Ascending aorta (tissue), 2 donors: Measurements from ENCODE around the gene PIGO. TPM values are rescaled to one million over a fixed set of nuclear protein-coding genes. Genes with fewer than 3 reads are reported as not detected.
A peak's percentile ranks its signal among the peaks of the same experiment; 100 is the strongest.

ENCODE experiments used
- DNase-seq, 2 donors: peaks; one replicate each; pipeline ENCODE4 v3.0.0-alpha.2; 2019; ENCODE audit warnings: low spot score in 2 of 2
- H3K27ac ChIP-seq, 2 donors: fragments of 200-600 bp; sonication (generic); one replicate each; pipeline ENCODE4 v1.5.1; 2016 to 2017; ENCODE audit warnings: mild to moderate bottlenecking in 1 of 2
- H3K27me3 ChIP-seq: fragments of 200-600 bp; sonication (generic); one replicate; pipeline ENCODE4 v1.5.1; 2017
- H3K36me3 ChIP-seq, 2 donors: fragments of 200-600 bp; sonication (generic); one replicate each; pipeline ENCODE4 v1.5.1; 2016
- H3K4me1 ChIP-seq, 2 donors: fragments of 200-600 bp; sonication (generic); one replicate each; pipeline ENCODE4 v1.5.1; 2016 to 2017; ENCODE audit warnings: mild to moderate bottlenecking in 1 of 2
- H3K4me3 ChIP-seq, 2 donors: fragments of 200-600 bp; sonication (generic); one replicate each; pipeline ENCODE4 v1.5.1; 2016 to 2017; ENCODE audit warnings: mild to moderate bottlenecking in 1 of 2
- H3K9me3 ChIP-seq, 2 donors: fragments of 200-600 bp; sonication (generic); one replicate each; pipeline ENCODE4 v1.5.1; 2016
- CTCF ChIP-seq, 3 experiments: fragments of 200-600 bp in 2 of 3; fragments of 450-650 bp in 1 of 3; sonication (generic) in 2 of 3; IDR thresholded peaks; one replicate each; pipeline ENCODE4 v1.5.1; 2016 to 2019; ENCODE audit warnings: antibody characterized with exemption in 3 of 3, mild to moderate bottlenecking in 1 of 3, moderate library complexity in 1 of 3
- intact Hi-C: fragments of 100-400 bp; cut with DNase I; formaldehyde crosslinking; loops from one replicate; pipeline ENCODE4 v1.15.1; 2023
- total RNA-seq: library from RNA; depleted of rRNA; stranded (reverse); fragments of >200 nt; gene quantifications from one replicate; pipeline ENCODE4 v1.1.0, GENCODE V29; 2016

The PIGO gene
- total RNA-seq, 1 donor from 2014 or later: 2.4 TPM

- TF ChIP-seq CTCF (IDR thresholded peaks at IDR 0.05): no peak
- Histone ChIP-seq H3K9me3 (no peaks in the 10 kb centered on the region), H3K27ac (no peak overlapping the region), H3K36me3 (peaks cover 40 to 60% of the 10 kb centered on the region in 2 donors), H3K4me3 (no peak overlapping the region), H3K27me3 (no peaks in the 10 kb centered on the region), H3K4me1 (peaks cover 6 to 17% of the 10 kb centered on the region in 2 donors)
- intact Hi-C loops: no loop called here
- DNase-seq: no peak
Observed at GRCh38 chr9:35105126-35105525, 8.7 kb upstream of the PIGO start.

DNA sequence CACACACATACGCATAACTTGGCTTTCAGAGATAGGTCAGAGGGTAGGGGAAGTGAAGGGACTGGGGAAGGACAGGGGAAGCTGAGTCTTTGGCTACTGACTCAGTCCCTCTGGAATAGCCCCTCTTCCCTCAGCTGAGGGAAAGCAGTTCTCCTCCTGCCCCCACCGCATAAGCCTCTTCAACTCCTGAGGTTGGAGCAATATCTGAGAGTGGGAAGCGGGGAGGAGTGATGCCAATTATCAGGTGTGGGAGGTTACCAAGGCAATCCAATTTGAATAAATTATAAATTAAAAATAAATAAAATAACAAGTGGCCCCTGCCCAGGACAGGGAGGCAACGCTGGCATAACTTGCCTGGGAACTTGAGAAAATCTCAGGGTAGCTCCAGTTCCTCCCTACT lies 8.2 kb upstream of the PIGO start:
- Histone ChIP-seq H3K36me3 (peaks cover 43 to 65% of the 10 kb centered on the region in 2 donors), H3K4me1 (peaks cover 4 to 12% of the 10 kb centered on the region in 2 donors), H3K27ac (no peak overlapping the region), H3K27me3 (no peaks in the 10 kb centered on the region), H3K9me3 (no peaks in the 10 kb centered on the region), H3K4me3 (no peak overlapping the region)
- TF ChIP-seq CTCF (IDR thresholded peaks at IDR 0.05): no peak
- intact Hi-C loops: no loop called here
- DNase-seq: no peak

DNA sequence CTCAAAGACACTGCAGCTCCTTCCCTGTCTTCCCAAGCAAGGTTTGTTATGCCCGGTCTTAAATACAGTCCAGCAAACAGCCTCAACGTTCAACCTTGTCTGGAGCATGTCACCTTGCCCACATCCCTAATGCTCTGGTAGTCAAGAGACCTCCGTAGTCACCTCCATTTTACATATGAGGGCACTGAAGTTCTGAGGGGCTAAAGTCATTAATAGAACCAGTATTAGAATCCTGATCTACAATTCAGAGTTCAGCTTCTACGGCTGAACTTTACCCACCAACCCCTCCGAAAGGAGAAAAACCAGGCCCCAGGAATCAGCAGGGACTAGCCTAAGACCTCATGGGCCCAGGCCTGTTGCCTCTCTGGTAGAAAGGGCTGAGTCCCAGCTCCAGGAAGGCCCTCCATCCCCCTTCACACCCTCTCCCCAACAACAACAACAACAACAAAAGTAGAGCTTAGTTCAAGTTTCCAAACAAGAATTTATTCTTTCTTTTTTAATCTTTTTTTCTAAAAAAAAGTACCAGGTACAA lies 7.3 kb upstream of the PIGO start:
- Histone ChIP-seq H3K9me3 (no peaks in the 10 kb centered on the region), H3K27me3 (no peaks in the 10 kb centered on the region), H3K4me3 (peak overlapping the region in 1 of 2 donors; percentile 71), H3K36me3 (peaks cover 43 to 65% of the 10 kb centered on the region in 2 donors), H3K4me1 (peaks cover 4 to 12% of the 10 kb centered on the region in 2 donors), H3K27ac (peak overlapping the region; percentile 81 to 90)
- no peak for DNase-seq
- intact Hi-C loops: loop anchor here (1.0 to 2.0 kb wide), 2 partner anchors 8 to 115 kb away; partner anchors contain the start of gene DNAJB5
- TF ChIP-seq CTCF (IDR thresholded peaks at IDR 0.05): no peak

DNA sequence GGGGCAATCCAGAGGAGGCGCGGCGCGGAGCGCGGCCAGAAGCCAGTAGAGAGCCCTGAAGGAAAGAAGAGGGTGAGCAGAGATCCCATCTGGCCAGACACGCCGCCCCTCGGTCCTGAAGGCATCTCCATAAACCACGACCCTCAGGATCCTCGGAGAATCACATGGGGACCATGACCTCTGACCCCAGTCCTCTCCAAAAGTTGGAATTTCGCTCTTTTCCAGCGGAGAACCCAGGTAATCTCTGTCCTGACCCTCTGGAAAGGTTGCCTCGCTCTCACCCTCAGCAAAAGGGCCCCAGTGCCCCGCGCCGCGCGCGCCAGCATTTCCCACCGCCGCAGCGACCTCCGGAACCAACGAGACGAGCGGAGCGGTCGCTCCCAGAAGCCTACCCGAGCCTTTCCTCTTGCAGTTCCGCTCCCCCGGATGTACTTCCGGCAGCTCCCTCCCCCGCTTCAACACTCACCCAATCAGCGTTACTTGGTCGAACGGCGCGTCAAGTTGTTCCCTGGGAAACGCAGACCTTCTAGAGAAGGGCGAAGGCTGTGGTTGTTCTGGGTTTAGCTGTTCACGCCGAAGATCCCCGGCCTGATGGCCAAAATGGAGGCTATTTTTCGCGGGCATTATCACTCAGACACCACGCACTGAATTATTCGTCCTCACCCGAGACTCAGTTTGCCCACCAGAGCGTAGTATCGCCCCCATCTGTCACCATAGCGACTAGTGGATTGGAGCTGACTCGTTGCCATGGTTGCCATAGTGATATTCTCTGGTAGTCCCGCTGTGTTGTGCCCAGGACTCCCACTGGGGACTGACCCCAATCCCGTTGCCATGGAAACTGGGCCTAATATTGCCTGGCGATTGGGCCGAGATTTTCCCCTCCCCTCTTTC lies 6.6 kb upstream of the PIGO start, which contains the start of gene STOML2:
TSS of gene STOML2 (minus strand) at position 363 of the 891 bp plus-strand sequence. CDS start at position 326, 37 bp downstream.
- Histone ChIP-seq H3K4me3 (peak within 1 kb of the TSS; percentile 71 to 78), H3K27ac (peak within 1 kb of the TSS; percentile 81 to 90), H3K4me1 (peaks cover 4 to 12% of the 10 kb centered on the region in 2 donors), H3K27me3 (no peaks in the 10 kb centered on the region), H3K9me3 (no peaks in the 10 kb centered on the region), H3K36me3 (peaks cover 36 to 58% of the 10 kb centered on the region in 2 donors)
- no peak for TF ChIP-seq CTCF (IDR thresholded peaks at IDR 0.05)
- DNase-seq: peak; percentile 84 to 96
- intact Hi-C loops: loop anchor here (1.0 to 2.0 kb wide), 2 partner anchors 8 to 114 kb away; partner anchors contain the start of gene DNAJB5

DNA sequence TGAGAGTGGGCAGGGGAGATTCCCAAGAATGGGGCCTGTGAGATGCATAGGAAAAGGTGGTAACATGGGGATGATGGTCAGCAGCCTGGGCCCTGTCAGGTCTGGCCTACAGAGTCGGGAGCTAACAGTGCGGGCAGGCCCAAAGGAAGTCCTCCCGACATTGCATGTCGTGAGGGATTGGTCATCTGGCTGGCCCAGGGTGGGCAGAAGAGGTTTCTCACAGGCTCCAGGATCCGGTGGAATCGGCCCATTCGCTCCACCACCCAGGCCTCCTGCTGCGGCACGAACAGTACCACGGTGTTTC lies 6.0 kb upstream of the PIGO start:
- Histone ChIP-seq H3K27ac (peak overlapping the region; percentile 81 to 90), H3K36me3 (peaks cover 30 to 52% of the 10 kb centered on the region in 2 donors), H3K4me1 (peaks cover 4 to 12% of the 10 kb centered on the region in 2 donors), H3K4me3 (peak overlapping the region; percentile 71 to 78), H3K9me3 (no peaks in the 10 kb centered on the region), H3K27me3 (no peaks in the 10 kb centered on the region)
- TF ChIP-seq CTCF (IDR thresholded peaks at IDR 0.05): no peak
- intact Hi-C loops: loop anchor here (2.0 kb wide), 1 partner anchor 114 kb away; the partner anchor contains the start of gene DNAJB5
- no peak for DNase-seq
